Testis (tissue), 2 donors: ENCODE results near the gene MAPK9.

ENCODE experiments used
- POLR2A ChIP-seq: fragments of 450-650 bp; IDR thresholded peaks from one replicate; pipeline ENCODE4 v1.6.1; 2017; ENCODE audit warnings: antibody characterized with exemption, mild to moderate bottlenecking, moderate library complexity
- TF ChIP-seq, protein P1 (sequence below), 3 experiments: fragments of 450-650 bp in 2 of 3; fragments of 200-600 bp in 1 of 3; sonication (generic) in 1 of 3; IDR thresholded peaks; one replicate each; pipeline ENCODE4 v1.5.1; 2016 to 2019; ENCODE audit warnings: antibody characterized with exemption in 3 of 3, mild to moderate bottlenecking in 2 of 3, moderate library complexity in 1 of 3

DNA sequence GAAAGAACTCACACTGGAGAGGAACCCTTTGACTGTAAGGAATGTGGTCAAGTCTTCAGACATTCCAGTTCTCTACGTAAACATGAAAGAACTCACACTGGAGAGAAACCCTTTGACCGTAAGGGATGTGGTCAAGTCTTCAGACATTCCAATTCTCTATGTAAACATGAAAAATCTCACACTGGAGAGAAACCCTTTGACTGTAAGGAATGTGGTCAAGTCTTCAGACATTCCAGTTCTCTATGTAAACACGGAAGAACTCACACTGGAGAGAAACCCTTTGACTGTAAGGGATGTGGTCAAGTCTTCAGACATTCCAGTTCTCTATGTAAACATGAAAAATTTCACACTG is 32.6 kb downstream of the MAPK9 start:
- TF ChIP-seq, protein P1, sequence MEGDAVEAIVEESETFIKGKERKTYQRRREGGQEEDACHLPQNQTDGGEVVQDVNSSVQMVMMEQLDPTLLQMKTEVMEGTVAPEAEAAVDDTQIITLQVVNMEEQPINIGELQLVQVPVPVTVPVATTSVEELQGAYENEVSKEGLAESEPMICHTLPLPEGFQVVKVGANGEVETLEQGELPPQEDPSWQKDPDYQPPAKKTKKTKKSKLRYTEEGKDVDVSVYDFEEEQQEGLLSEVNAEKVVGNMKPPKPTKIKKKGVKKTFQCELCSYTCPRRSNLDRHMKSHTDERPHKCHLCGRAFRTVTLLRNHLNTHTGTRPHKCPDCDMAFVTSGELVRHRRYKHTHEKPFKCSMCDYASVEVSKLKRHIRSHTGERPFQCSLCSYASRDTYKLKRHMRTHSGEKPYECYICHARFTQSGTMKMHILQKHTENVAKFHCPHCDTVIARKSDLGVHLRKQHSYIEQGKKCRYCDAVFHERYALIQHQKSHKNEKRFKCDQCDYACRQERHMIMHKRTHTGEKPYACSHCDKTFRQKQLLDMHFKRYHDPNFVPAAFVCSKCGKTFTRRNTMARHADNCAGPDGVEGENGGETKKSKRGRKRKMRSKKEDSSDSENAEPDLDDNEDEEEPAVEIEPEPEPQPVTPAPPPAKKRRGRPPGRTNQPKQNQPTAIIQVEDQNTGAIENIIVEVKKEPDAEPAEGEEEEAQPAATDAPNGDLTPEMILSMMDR (IDR thresholded peaks at IDR 0.05) = no peak
- no peak for TF ChIP-seq POLR2A
